Activated CD4-positive, alpha-beta T cell treated with anti-CD3 and anti-CD28 coated beads, Interleukin-2, amount 50 U/mL, for 4 hours (primary cell): ENCODE measurements around the gene STK11.
"Not testable (repeated sequence)": the region's sequence is repeated elsewhere in the genome, so short reads cannot be mapped to it uniquely, and the experiment has no call there.

ENCODE experiments used
- DNase-seq, 2 experiments: peaks; one replicate each; pipeline ENCODE4 v3.0.0-alpha.2; 2020

STK11 gene

DNA sequence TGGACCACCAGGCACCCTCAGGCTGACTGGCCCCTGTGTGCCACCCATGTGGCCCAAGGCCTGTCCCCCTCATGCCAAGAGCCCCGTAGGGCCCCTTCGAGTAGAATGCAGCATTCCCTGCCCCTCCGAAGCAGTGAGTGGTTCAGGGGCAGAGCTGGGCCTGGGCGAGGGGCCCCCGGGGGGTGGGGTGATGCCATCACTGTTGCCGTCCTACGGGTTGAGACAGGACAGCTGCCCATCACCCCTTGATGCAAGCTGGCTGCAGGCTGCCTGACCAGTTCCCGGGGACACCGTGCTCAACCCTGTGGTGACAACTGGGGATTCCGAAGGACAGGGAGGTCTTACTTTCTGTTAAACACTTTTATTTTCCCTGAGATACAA is 36.2 kb upstream of the STK11 start:
- DNase-seq: no peak

- no peak for DNase-seq
Measured at GRCh38 chr19:1169921-1170885, 35.4 kb upstream of the STK11 start.

DNA sequence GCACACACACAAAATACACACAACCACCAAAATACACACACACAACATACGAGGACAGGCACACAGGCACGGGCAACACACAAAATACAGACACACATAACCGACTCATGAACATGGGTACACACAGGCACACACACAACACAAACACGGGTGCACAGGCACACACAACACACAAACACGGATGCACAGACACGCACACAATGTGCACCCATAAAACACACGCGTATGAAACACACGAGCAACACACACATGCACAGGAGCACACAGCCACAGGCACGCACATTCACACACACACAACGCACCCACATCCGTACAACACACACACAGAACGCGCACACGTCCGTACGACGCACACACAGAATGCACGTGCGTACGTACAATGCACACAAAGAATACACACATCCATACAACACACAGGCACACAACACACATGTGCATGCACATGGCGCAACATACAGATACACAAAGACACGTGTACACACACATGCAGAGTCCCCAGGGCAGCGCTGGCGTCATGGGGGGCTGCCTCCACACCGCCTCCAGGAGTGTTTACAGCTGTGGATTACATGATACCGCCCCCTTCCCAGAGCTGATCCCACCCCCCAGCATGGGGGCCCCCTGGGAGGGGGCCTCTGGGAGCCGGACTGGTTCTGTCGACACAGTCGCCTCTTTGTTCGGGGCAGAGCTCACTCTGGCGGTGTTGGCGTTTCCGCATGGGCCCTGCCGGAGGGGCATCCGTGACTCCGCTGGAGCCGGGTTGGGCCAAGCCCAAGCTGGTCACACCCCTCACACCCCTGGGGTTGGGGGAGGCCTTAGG is 34.4 kb upstream of the STK11 start:
- no peak for DNase-seq

- no peak for DNase-seq
Measured at GRCh38 chr19:1171755-1172352, 33.7 kb upstream of the STK11 start.

GRCh38 chr19:1172353-1173158 is 33.0 kb upstream of the STK11 start:
- DNase-seq: no peak

DNA sequence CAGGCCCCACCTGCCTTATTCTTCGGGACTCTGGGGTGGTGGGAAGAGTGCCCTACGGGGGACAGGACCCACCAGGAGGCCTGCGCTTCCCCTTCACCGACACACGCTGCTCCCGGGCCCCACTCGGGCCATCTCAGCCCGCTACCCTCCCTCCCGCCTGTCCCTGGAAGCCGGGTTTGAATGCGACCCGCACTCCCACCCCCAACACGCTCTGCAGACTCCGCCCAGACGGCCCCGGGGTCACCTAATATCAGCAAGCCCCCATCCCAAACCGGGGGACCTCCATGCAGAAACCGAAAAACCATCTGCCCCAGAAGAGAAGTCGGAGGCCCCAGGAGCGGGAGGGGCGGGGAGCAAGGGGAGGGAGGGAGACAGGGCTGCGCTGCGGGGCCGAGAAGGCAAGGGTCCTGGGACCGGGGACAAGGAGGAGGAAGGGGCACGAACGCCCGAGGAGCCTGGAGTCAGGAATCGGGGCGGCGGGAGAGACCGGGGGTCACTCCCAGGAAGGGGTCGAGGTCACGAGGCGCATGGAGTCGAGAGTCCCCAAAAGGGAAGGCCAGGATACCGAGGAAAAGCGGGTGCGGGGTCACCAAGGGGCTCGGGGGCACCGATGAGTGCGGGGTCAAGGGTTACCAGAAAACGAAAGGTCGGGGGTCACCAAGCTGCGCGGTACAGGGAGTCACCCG is 32.3 kb upstream of the STK11 start:
- no peak for DNase-seq

GRCh38 chr19:1173845-1174809 is 31.5 kb upstream of the STK11 start, which contains the start of gene SBNO2:
TSS of gene SBNO2 (minus strand) at chr19:1174268. CDS start at chr19:1154276, 19,992 bp downstream.
- peak; percentile 88 to 90 for DNase-seq

- no peak for DNase-seq
Measured at GRCh38 chr19:1177322-1178114, 28.1 kb upstream of the STK11 start.

DNA sequence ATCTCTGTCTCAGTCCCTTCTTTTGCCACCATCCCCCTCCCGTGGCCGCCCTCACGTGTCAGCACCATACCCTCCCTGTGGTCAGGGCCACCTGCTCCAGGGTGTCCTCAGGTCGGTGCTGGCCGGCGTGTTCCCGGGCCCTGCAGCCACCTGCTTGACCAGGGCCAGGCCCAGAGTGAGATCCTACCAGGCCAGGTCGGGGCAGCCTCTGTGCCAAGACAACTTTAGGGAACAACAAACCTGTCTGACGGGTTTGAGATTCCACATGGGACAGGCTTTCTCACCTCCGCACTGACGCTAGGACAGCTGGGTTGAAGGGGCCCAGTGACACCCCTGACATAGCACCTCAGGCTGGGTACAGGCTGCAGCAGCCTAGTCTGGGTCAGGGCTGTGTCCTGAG is 24.0 kb upstream of the STK11 start:
- DNase-seq: no peak

GRCh38 chr19:1182068-1182467 is 23.5 kb upstream of the STK11 start:
- DNase-seq: no peak

DNA sequence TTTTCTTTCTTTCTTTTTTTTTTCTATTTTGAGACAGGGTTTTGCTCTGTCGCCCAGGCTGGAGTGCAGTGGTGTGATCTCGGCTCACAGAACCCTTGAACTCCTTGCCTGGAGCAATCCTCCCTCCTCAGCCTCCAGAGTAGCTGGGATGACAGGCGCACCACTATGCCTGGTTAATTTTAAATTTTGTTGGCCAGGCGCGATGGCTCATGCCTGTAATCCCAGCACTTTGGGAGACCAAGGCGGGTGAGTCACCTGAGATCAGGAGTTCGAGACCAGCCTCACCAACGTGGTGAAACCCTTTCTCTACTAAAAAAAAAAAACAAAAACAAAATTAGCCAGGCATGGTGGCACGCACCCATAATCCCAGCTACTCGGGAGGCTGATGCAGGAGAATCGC is 22.9 kb upstream of the STK11 start:
- DNase-seq: no peak

GRCh38 chr19:1183543-1184172 is 21.9 kb upstream of the STK11 start:
- DNase-seq: no peak

DNA sequence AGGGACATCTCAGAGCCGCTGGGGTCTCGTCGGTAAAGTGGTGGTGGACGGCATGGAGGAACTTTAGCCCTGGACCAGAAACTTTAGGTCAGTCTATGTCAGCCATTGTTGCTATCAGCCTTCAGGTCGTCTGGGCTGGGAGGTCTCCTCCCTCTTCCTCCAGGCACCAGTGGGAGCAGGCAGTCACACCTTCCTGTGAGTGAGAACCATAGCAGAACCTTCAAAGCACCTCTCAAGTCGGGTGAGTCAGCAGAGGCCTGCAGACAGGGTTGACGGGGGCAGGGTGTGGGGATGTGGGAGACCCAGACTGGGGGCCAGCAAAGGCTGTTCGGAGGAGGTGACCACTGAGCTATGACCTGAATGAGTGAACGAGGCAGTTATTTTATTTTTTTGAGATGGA is 16.2 kb upstream of the STK11 start:
- DNase-seq: peak; percentile 42 to 55

- DNase-seq: no peak
Measured at GRCh38 chr19:1199531-1199930, 6.0 kb upstream of the STK11 start.

- not testable (repeated sequence) for DNase-seq
Measured at GRCh38 chr19:1200614-1201013, 5.0 kb upstream of the STK11 start.

GRCh38 chr19:1206150-1206863 is 729 bp downstream of the STK11 start:
- no peak for DNase-seq

DNA sequence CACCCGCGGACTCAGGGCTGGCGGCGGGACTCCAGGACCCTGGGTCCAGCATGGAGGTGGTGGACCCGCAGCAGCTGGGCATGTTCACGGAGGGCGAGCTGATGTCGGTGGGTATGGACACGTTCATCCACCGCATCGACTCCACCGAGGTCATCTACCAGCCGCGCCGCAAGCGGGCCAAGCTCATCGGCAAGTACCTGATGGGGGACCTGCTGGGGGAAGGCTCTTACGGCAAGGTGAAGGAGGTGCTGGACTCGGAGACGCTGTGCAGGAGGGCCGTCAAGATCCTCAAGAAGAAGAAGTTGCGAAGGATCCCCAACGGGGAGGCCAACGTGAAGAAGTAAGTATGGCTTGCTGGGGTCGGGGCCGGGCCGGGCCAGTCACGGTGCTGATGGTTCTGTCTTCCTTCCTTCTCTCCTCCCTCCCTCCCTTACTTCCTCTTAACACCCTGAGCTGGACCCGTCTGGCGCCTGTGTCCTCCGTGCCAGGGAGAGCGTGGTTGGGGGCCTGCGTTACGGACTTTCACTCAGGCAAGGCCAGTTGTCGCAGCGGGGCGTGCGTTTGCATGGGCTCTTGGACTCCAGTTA is 1.4 kb downstream of the STK11 start:
- DNase-seq: peak in 1 of 2 experiments; percentile 7

- DNase-seq: not testable (repeated sequence)
Measured at GRCh38 chr19:1208830-1209229, 3.3 kb downstream of the STK11 start.
